T-cell (primary cell): ENCODE data around the gene CDK17. TPM values are rescaled to one million over a fixed set of nuclear protein-coding genes. Genes with fewer than 3 reads are reported as not detected.
A peak's percentile ranks its signal among the peaks of the same experiment; 100 is the strongest.

ENCODE experiments used
- ATAC-seq, 4 experiments: fragments of 200-7000 bp in 3 of 4; fragments of 150-1000 bp in 1 of 4; cut with Tn5 transposase; replicated peaks in 1 of 4; 1 replicate in 3 of 4; 2 replicates in 1 of 4; pipeline ENCODE4 v1.10.0; 2021; ENCODE audit warnings: moderate library complexity in 3 of 4, mild to moderate bottlenecking in 2 of 4, moderate number of reproducible peaks in 1 of 4
- CTCF ChIA-PET, 2 donors: fragments of 300-600 bp; sonication (Branson Sonifier 250); formaldehyde crosslinking; loops; one replicate each; lab custom pipeline; 2022; ENCODE audit warnings: antibody characterized with exemption in 2 of 2; lab: Charles Lee
- POLR2A ChIA-PET, 2 donors: fragments of 300-600 bp; sonication (Branson Sonifier 250); formaldehyde crosslinking; loops; one replicate each; lab custom pipeline; 2022; ENCODE audit warnings: antibody characterized with exemption in 2 of 2; lab: Charles Lee
- DNase-seq, 35 experiments: peaks; one replicate each; pipeline versions ENCODE4 v3.0.0 to v3.0.0-alpha.2; 2013 to 2023
- H3K27ac ChIP-seq: one replicate; pipeline ENCODE4 v1.5.1; 2013; ENCODE audit warnings: low read length
- H3K27me3 ChIP-seq, 2 experiments: replicated peaks in 1 of 2; 1 replicate in 1 of 2; 2 replicates in 1 of 2; pipeline versions ENCODE4 v1.6.1 to v1.7.0; 2013; ENCODE audit warnings: low read length in 1 of 2, mixed read lengths in 1 of 2; ENCODE audit not compliant: control insufficient read depth in 2 of 2, insufficient read depth in 2 of 2; ENCODE audit errors: extremely low read depth in 1 of 2
- H3K36me3 ChIP-seq, 2 donors: 1 replicate in 1 of 2; 2 replicates in 1 of 2; pipeline versions ENCODE4 v1.6.1 to v1.7.0; 2013; ENCODE audit warnings: low read length in 1 of 2; ENCODE audit not compliant: control insufficient read depth in 2 of 2, insufficient read depth in 1 of 2; ENCODE audit errors: extremely low read depth in 1 of 2
- H3K4me1 ChIP-seq, 2 experiments: 1 replicate in 1 of 2; 2 replicates in 1 of 2; pipeline versions ENCODE4 v1.6.1 to v1.7.0; 2013; ENCODE audit warnings: low read length in 2 of 2, mixed read lengths in 1 of 2; ENCODE audit not compliant: insufficient read depth in 2 of 2, control insufficient read depth in 1 of 2; ENCODE audit errors: extremely low read depth in 1 of 2
- H3K4me3 ChIP-seq, 2 donors: 1 replicate in 1 of 2; 2 replicates in 1 of 2; pipeline versions ENCODE4 v1.5.1 to v1.7.0; 2013; ENCODE audit warnings: mild to moderate bottlenecking in 2 of 2, low read length in 1 of 2, moderate library complexity in 1 of 2; ENCODE audit not compliant: control insufficient read depth in 1 of 2; ENCODE audit errors: extremely low read depth in 1 of 2
- H3K9me3 ChIP-seq: 2 replicates; pipeline ENCODE4 v1.7.0; 2013
- H3K27ac Mint-ChIP-seq, 2 donors: one replicate each; pipeline ENCODE4 v1.8.0; 2020 to 2021; ENCODE audit warnings: mild to moderate bottlenecking in 2 of 2, mixed read lengths in 2 of 2
- H3K27me3 Mint-ChIP-seq, 2 donors: one replicate each; pipeline ENCODE4 v1.8.0; 2021 to 2022; ENCODE audit warnings: mixed read lengths in 2 of 2
- H3K36me3 Mint-ChIP-seq: one replicate; pipeline ENCODE4 v1.8.0; 2021; ENCODE audit warnings: mixed read lengths
- H3K4me1 Mint-ChIP-seq, 3 donors: one replicate each; pipeline ENCODE4 v1.8.0; 2020 to 2022; ENCODE audit warnings: mixed read lengths in 3 of 3, mild to moderate bottlenecking in 1 of 3
- H3K4me3 Mint-ChIP-seq, 3 donors: one replicate each; pipeline ENCODE4 v1.8.0; 2020 to 2022; ENCODE audit warnings: mild to moderate bottlenecking in 3 of 3, mixed read lengths in 3 of 3, moderate library complexity in 3 of 3
- H3K9me3 Mint-ChIP-seq, 3 donors: one replicate each; pipeline ENCODE4 v1.8.0; 2020 to 2022; ENCODE audit warnings: mixed read lengths in 3 of 3
- WGBS: methylation state at CpG from one replicate; pipeline ENCODE4 v1.1.5; 2013; ENCODE audit warnings: missing lambda C conversion rate; ENCODE audit not compliant: insufficient coverage; 5-methylcytosine and 5-hydroxymethylcytosine counted together
- total RNA-seq, 35 experiments: library from RNA in 6 of 35; stranded (reverse) in 6 of 35; fragments of 120-200 nt in 1 of 35; gene quantifications; one replicate each; pipeline versions ENCODE4 v1.2.1 to v1.2.4 and lab custom pipeline; 2013 to 2026

CDK17 gene
- total RNA-seq, 5 donors from 2014 or later (not counting 1 experiment from before 2014, with no cell fraction given) = 56.4 to 114 (median 72.2) TPM

DNA sequence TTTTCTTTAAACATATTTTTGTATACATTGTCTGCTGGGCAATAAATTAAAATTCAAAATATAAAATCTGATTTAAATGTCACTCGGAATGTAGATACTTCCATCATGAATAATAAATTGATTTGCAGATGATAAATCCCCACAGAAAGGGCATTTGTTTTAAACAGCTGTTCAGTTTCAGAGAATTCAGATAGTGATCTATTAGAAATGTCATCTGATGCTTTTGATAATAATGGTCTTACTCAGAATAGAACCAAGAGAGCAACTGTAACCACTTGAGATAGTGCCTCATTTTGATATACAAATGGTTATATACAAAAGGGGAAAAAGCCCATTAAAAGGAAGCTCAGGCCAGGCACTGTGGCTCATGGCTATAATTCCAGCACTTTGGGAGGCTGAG, 43.4 kb downstream of the CDK17 start:
- Mint-ChIP-seq H3K27me3 (no peaks in the 10 kb centered on the region), H3K27ac (no peak overlapping the region), H3K36me3 (peaks cover 6% of the 10 kb centered on the region), H3K9me3 (no peaks in the 10 kb centered on the region), H3K4me3 (no peak overlapping the region), H3K4me1 (peaks cover 84 to 87% (median 85%) of the 10 kb centered on the region in 3 donors)
- no peak for DNase-seq
- peaks cover 22 to 28% of the 10 kb centered on the region in 2 experiments for H3K4me1 ChIP-seq
- H3K27me3 ChIP-seq = no peaks in the 10 kb centered on the region
- no peak overlapping the region for H3K27ac ChIP-seq
- POLR2A ChIA-PET = interaction anchor here (0.5 to 1.0 kb wide), 4 partner anchors 8 to 46 kb away, joined by 3 to 4 read pairs (median 4); no protein-coding TSS in a partner anchor
- CTCF ChIA-PET = no interaction called here
- WGBS = no CpG with 5 or more reads among the region's 1 CpG
- no peak for ATAC-seq
- no peak overlapping the region for H3K4me3 ChIP-seq
- H3K9me3 ChIP-seq = no peaks in the 10 kb centered on the region
- no peaks in the 10 kb centered on the region for H3K36me3 ChIP-seq

- ATAC-seq (no peak), DNase-seq (no peak)
- WGBS = 85% methylated on average over 4 of the region's 8 CpGs
- peaks cover 84 to 87% (median 84%) of the 10 kb centered on the region in 3 donors for H3K4me1 Mint-ChIP-seq
- no peaks in the 10 kb centered on the region for H3K9me3 Mint-ChIP-seq
- CTCF ChIA-PET = interaction anchor here (0.5 to 0.6 kb wide), 4 partner anchors 47 to 111 kb away, joined by 3 to 6 read pairs (median 4); no protein-coding TSS in a partner anchor
- no peaks in the 10 kb centered on the region for H3K27me3 ChIP-seq
- no peak overlapping the region for H3K27ac ChIP-seq
- POLR2A ChIA-PET = interaction anchor here in 1 of 2 donors (0.7 kb wide), 1 partner anchor 298 kb away, joined by 6 read pairs; no protein-coding TSS in a partner anchor
- no peaks in the 10 kb centered on the region for H3K36me3 Mint-ChIP-seq
- peaks cover 12 to 23% of the 10 kb centered on the region in 2 experiments for H3K4me1 ChIP-seq
- H3K9me3 ChIP-seq = no peaks in the 10 kb centered on the region
- no peaks in the 10 kb centered on the region for H3K27me3 Mint-ChIP-seq
- H3K27ac Mint-ChIP-seq = peak overlapping the region; percentile 9 to 14
- H3K36me3 ChIP-seq = no peaks in the 10 kb centered on the region
- no peak overlapping the region for H3K4me3 Mint-ChIP-seq
- no peak overlapping the region for H3K4me3 ChIP-seq
These were observed 45.2 kb downstream of the CDK17 start for GRCh38 chr12:96354844-96355534.

GRCh38 chr12:96354326-96354725, 45.9 kb downstream of the CDK17 start:
- POLR2A ChIA-PET = no interaction called here
- CTCF ChIA-PET = interaction anchor here in 1 of 2 donors (0.5 kb wide), 1 partner anchor 111 kb away, joined by 3 read pairs; no protein-coding TSS in a partner anchor
- no peak overlapping the region for H3K4me3 Mint-ChIP-seq
- H3K9me3 Mint-ChIP-seq = no peaks in the 10 kb centered on the region
- no peaks in the 10 kb centered on the region for H3K36me3 ChIP-seq
- H3K4me3 ChIP-seq = no peak overlapping the region
- no peaks in the 10 kb centered on the region for H3K36me3 Mint-ChIP-seq
- H3K27me3 Mint-ChIP-seq = no peaks in the 10 kb centered on the region
- H3K4me1 ChIP-seq = peaks cover 12 to 23% of the 10 kb centered on the region in 2 experiments
- no peaks in the 10 kb centered on the region for H3K27me3 ChIP-seq
- H3K9me3 ChIP-seq = no peaks in the 10 kb centered on the region
- no peak for DNase-seq
- peaks cover 83 to 87% (median 86%) of the 10 kb centered on the region in 3 donors for H3K4me1 Mint-ChIP-seq
- H3K27ac Mint-ChIP-seq = peak overlapping the region; percentile 9 to 69
- peak in 1 of 4 experiments; percentile 13 for ATAC-seq
- H3K27ac ChIP-seq = no peak overlapping the region
- 100% methylated on average over 2 of the region's 3 CpGs for WGBS

DNA sequence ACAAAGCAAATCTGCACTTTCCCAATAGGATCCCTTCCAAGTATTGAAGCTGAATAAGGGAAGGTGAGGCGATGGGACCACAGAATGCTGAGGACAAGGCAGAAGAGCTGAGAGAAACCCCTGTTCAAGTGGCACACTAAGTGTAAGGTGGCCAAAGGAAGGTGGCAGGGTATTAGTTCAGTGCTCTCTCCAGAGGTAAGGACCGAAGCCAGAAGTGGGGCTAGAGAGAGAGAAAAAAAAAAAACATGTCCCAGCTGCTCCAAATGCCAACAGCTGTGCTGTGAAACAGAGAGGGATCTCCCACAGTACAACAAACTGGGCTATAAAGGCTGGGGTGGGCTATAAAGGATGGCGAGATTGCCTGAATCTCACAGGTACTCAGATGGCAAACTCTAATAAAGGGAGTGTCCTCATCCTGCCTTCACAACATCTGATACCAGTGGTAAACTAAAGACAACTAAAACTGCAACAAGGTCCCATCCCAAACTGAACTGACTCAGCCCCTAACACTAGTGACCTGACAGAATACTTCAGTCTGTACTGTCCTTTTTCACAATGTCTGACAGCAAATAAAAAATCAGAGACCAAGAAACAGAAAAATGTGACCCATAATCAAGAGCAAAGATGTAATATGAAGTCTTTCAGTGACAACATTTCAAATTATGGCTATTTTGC, 47.9 kb downstream of the CDK17 start:
- DNase-seq = no peak
- POLR2A ChIA-PET = interaction anchor here (0.5 to 1.0 kb wide), 5 partner anchors 18 to 107 kb away, joined by 3 to 7 read pairs (median 4); partner anchors contain the start of gene CDK17 (in 1 of the 2)
- CTCF ChIA-PET = interaction anchor here in 1 of 2 donors (0.5 to 0.6 kb wide), 2 partner anchors 38 to 152 kb away, joined by 3 read pairs; no protein-coding TSS in a partner anchor
- H3K27ac ChIP-seq = no peak overlapping the region
- WGBS = 86% methylated on average over 1 of the region's 3 CpGs
- peaks cover 12 to 27% of the 10 kb centered on the region in 2 experiments for H3K4me1 ChIP-seq
- no peaks in the 10 kb centered on the region for H3K36me3 Mint-ChIP-seq
- peak overlapping the region; percentile 66 to 72 for H3K27ac Mint-ChIP-seq
- H3K4me3 Mint-ChIP-seq = peak overlapping the region in 1 of 3 donors; percentile 35
- no peaks in the 10 kb centered on the region for H3K27me3 ChIP-seq
- ATAC-seq = peak in 3 of 4 experiments; percentile 37 to 45 (median 38)
- peaks cover 86 to 96% (median 89%) of the 10 kb centered on the region in 3 donors for H3K4me1 Mint-ChIP-seq
- no peaks in the 10 kb centered on the region for H3K36me3 ChIP-seq
- H3K27me3 Mint-ChIP-seq = no peaks in the 10 kb centered on the region
- no peak overlapping the region for H3K4me3 ChIP-seq
- H3K9me3 ChIP-seq = no peaks in the 10 kb centered on the region
- H3K9me3 Mint-ChIP-seq = no peaks in the 10 kb centered on the region

- H3K36me3 Mint-ChIP-seq = peaks cover 5% of the 10 kb centered on the region
- H3K36me3 ChIP-seq = no peaks in the 10 kb centered on the region
- no peaks in the 10 kb centered on the region for H3K27me3 ChIP-seq
- no peak overlapping the region for H3K27ac ChIP-seq
- peak overlapping the region; percentile 41 to 82 for H3K27ac Mint-ChIP-seq
- no peak for DNase-seq
- peaks cover 85 to 93% (median 85%) of the 10 kb centered on the region in 3 donors for H3K4me1 Mint-ChIP-seq
- ATAC-seq = no peak
- H3K4me3 ChIP-seq = no peak overlapping the region
- no peak overlapping the region for H3K4me3 Mint-ChIP-seq
- no peaks in the 10 kb centered on the region for H3K9me3 Mint-ChIP-seq
- no peaks in the 10 kb centered on the region for H3K9me3 ChIP-seq
- ChIA-PET POLR2A (no interaction called here), CTCF (interaction anchor here (0.9 to 1.0 kb wide), 2 partner anchors 41 to 42 kb away, joined by 3 read pairs; no protein-coding TSS in a partner anchor)
- WGBS = no CpG with 5 or more reads among the region's 1 CpG
- H3K4me1 ChIP-seq = peaks cover 12 to 27% of the 10 kb centered on the region in 2 experiments
- H3K27me3 Mint-ChIP-seq = no peaks in the 10 kb centered on the region
These were observed 49.3 kb downstream of the CDK17 start for GRCh38 chr12:96350982-96351381.
